H1 (cell line): ENCODE measurements around the gene RAD50. TPM values are rescaled to one million over a fixed set of nuclear protein-coding genes. Genes with fewer than 3 reads are reported as not detected.

Experiments
- CTCF ChIA-PET: fragments of 300-600 bp; sonication (Branson Sonifier 250); formaldehyde crosslinking; loops from one replicate; lab custom pipeline; 2021; ENCODE audit not compliant: partially characterized antibody; lab: Charles Lee
- POLR2A ChIA-PET: fragments of 300-600 bp; sonication (Branson Sonifier 250); formaldehyde crosslinking; loops from one replicate; lab custom pipeline; 2021; ENCODE audit warnings: inconsistent platforms; ENCODE audit not compliant: partially characterized antibody; lab: Charles Lee
- DNase-seq, 2 experiments: peaks; one replicate each; pipeline versions ENCODE4 v3.0.0 to v3.0.0-alpha.2; 2010 to 2022; ENCODE audit warnings: low spot score in 2 of 2, low read depth in 1 of 2, mixed read lengths in 1 of 2
- FAIRE-seq: peaks from 2 replicates; lab custom pipeline; 2011; peaks lifted over from hg19 to GRCh38; lab: Jason Lieb, UNC
- H2AFZ ChIP-seq: 2 replicates; pipeline ENCODE4 v1.8.1; 2012; ENCODE audit warnings: low read length, inconsistent platforms
- H2AK5ac ChIP-seq: 2 replicates; pipeline ENCODE4 v1.6.1; 2013; ENCODE audit warnings: low read depth, low read length
- H2BK120ac ChIP-seq: replicated peaks from 2 replicates; pipeline ENCODE3; 2013; ENCODE audit warnings: low read depth, low read length, inconsistent platforms
- H2BK12ac ChIP-seq: 2 replicates; pipeline ENCODE4 v1.6.1; 2013; ENCODE audit warnings: low read depth, low read length
- H2BK15ac ChIP-seq: 2 replicates; pipeline ENCODE4 v1.6.1; 2013; ENCODE audit warnings: low read length
- H2BK20ac ChIP-seq: 2 replicates; pipeline ENCODE4 v1.6.1; 2013; ENCODE audit warnings: low read length
- H2BK5ac ChIP-seq: 2 replicates; pipeline ENCODE4 v1.6.1; 2013; ENCODE audit warnings: low read depth, low read length
- H3K14ac ChIP-seq: 2 replicates; pipeline ENCODE4 v1.6.1; 2013; ENCODE audit warnings: inconsistent platforms; ENCODE audit not compliant: insufficient read length
- H3K18ac ChIP-seq: 2 replicates; pipeline ENCODE4 v1.6.1; 2013; ENCODE audit warnings: low read length; ENCODE audit errors: extremely low read depth
- H3K23ac ChIP-seq: 2 replicates; pipeline ENCODE4 v1.6.1; 2013; ENCODE audit warnings: inconsistent platforms; ENCODE audit not compliant: insufficient read length
- H3K23me2 ChIP-seq: 2 replicates; pipeline ENCODE4 v1.6.1; 2013; ENCODE audit warnings: low read depth, low read length
- H3K27ac ChIP-seq: 2 replicates; pipeline ENCODE4 v1.6.1; 2011; ENCODE audit warnings: low read depth, low read length, inconsistent platforms
- H3K27me3 ChIP-seq, 4 experiments: replicated peaks in 1 of 4; 1 replicate in 1 of 4; 2 replicates in 3 of 4; pipeline versions ENCODE4 v1.6.1 to v1.8.1; 2011 to 2013; ENCODE audit warnings: low read length in 3 of 4, mild to moderate bottlenecking in 3 of 4, inconsistent platforms in 2 of 4, mixed read lengths in 2 of 4, moderate library complexity in 1 of 4; ENCODE audit not compliant: control insufficient read depth in 3 of 4, insufficient read depth in 3 of 4; ENCODE audit errors: extremely low read depth in 1 of 4
- H3K36me3 ChIP-seq, 4 experiments: 2 replicates each; pipeline versions ENCODE4 v1.6.1 to v1.8.1; 2011 to 2013; ENCODE audit warnings: mild to moderate bottlenecking in 4 of 4, low read length in 3 of 4, moderate library complexity in 2 of 4, control low read depth in 1 of 4, inconsistent platforms in 1 of 4; ENCODE audit not compliant: insufficient read depth in 4 of 4, control insufficient read depth in 2 of 4
- H3K4ac ChIP-seq: replicated peaks from 2 replicates; pipeline ENCODE3; 2013; ENCODE audit warnings: low read length, low read depth, mixed read lengths, inconsistent platforms; ENCODE audit not compliant: insufficient read length
- H3K4me1 ChIP-seq, 4 experiments: replicated peaks in 1 of 4; 1 replicate in 1 of 4; 2 replicates in 3 of 4; pipeline versions ENCODE4 v1.6.1 to v1.8.1; 2011 to 2013; ENCODE audit warnings: low read length in 3 of 4, inconsistent platforms in 2 of 4, mixed read lengths in 1 of 4; ENCODE audit not compliant: insufficient read depth in 4 of 4, control insufficient read depth in 3 of 4
- H3K4me2 ChIP-seq, 2 experiments: 2 replicates each; pipeline versions ENCODE4 v1.6.1 to v1.8.1; 2011 to 2013; ENCODE audit warnings: low read depth in 2 of 2, low read length in 2 of 2, control low read depth in 1 of 2, inconsistent platforms in 1 of 2, mild to moderate bottlenecking in 1 of 2; ENCODE audit not compliant: insufficient read depth in 1 of 2
- H3K4me3 ChIP-seq, 4 experiments: fragments of 200-600, 300-600 bp in 1 of 4; sonication (generic), shearing (Covaris generic), sonication (Bioruptor Twin) in 1 of 4; 2 replicates each; pipeline versions ENCODE4 v1.5.1 to v1.8.1; 2011 to 2016; ENCODE audit warnings: low read length in 4 of 4, low read depth in 3 of 4, control low read depth in 2 of 4, inconsistent platforms in 2 of 4, mild to moderate bottlenecking in 2 of 4, mixed read lengths in 1 of 4, moderate library complexity in 1 of 4; ENCODE audit not compliant: insufficient read depth in 2 of 4; ENCODE audit errors: extremely low read depth in 1 of 4
- H3K56ac ChIP-seq: replicated peaks from 2 replicates; pipeline ENCODE3; 2013; ENCODE audit warnings: low read depth, mild to moderate bottlenecking, mixed read lengths, low read length, inconsistent platforms; ENCODE audit not compliant: insufficient read length
- H3K79me1 ChIP-seq: 2 replicates; pipeline ENCODE4 v1.6.1; 2013; ENCODE audit warnings: low read depth, low read length, control low read depth
- H3K79me2 ChIP-seq, 2 experiments: 2 replicates each; pipeline versions ENCODE4 v1.6.1 to v1.8.1; 2012 to 2013; ENCODE audit warnings: low read length in 2 of 2, mild to moderate bottlenecking in 2 of 2, inconsistent platforms in 1 of 2; ENCODE audit not compliant: insufficient read depth in 2 of 2, control insufficient read depth in 1 of 2
- H3K9ac ChIP-seq, 4 experiments: replicated peaks in 1 of 4; 1 replicate in 1 of 4; 2 replicates in 3 of 4; pipeline versions ENCODE4 v1.6.1 to v1.8.1; 2011 to 2013; ENCODE audit warnings: low read depth in 3 of 4, low read length in 3 of 4, control low read depth in 2 of 4, mild to moderate bottlenecking in 2 of 4, moderate library complexity in 2 of 4, inconsistent platforms in 1 of 4; ENCODE audit errors: extremely low read depth in 1 of 4
- H3K9me3 ChIP-seq, 2 experiments: 2 replicates each; pipeline versions ENCODE4 v1.6.1 to v1.8.1; 2012 to 2013; ENCODE audit warnings: mild to moderate bottlenecking in 2 of 2, moderate library complexity in 2 of 2, control low read depth in 1 of 2, inconsistent platforms in 1 of 2, low read depth in 1 of 2, low read length in 1 of 2, mixed read lengths in 1 of 2; ENCODE audit not compliant: insufficient read depth in 2 of 2
- H4K20me1 ChIP-seq, 2 experiments: replicated peaks in 1 of 2; 2 replicates each; pipeline versions ENCODE3 to v1.8.1; 2011 to 2013; ENCODE audit warnings: inconsistent platforms in 2 of 2, low read length in 2 of 2, mild to moderate bottlenecking in 1 of 2; ENCODE audit not compliant: insufficient read depth in 2 of 2, control insufficient read depth in 1 of 2
- H4K5ac ChIP-seq: 2 replicates; pipeline ENCODE4 v1.6.1; 2013; ENCODE audit warnings: low read length, low read depth, mixed read lengths, inconsistent platforms; ENCODE audit not compliant: insufficient read length
- H4K8ac ChIP-seq: 2 replicates; pipeline ENCODE4 v1.8.0; 2013; ENCODE audit warnings: mild to moderate bottlenecking, moderate library complexity, low read length, inconsistent platforms; ENCODE audit not compliant: insufficient read depth; ENCODE audit errors: extremely low read depth
- H4K91ac ChIP-seq: replicated peaks from 2 replicates; pipeline ENCODE3; 2013; ENCODE audit warnings: low read length, mixed read lengths, inconsistent platforms; ENCODE audit not compliant: insufficient read length
- EP300 ChIP-seq, 2 experiments: IDR thresholded peaks; 1 replicate in 1 of 2; 2 replicates in 1 of 2; pipeline ENCODE4 v1.6.1; 2011 to 2012; ENCODE audit warnings: low read depth in 2 of 2, low read length in 2 of 2, mild to moderate bottlenecking in 2 of 2, borderline replicate concordance in 1 of 2, inconsistent platforms in 1 of 2, moderate library complexity in 1 of 2
- SP4 ChIP-seq: IDR thresholded peaks from 2 replicates; pipeline ENCODE4 v1.6.1; 2012; ENCODE audit warnings: low read length, inconsistent platforms
- WGBS, 2 experiments: shearing (Covaris generic) in 1 of 2; methylation state at CpG; one replicate each; pipeline versions ENCODE4 v1.1.6 to v1.1.7; 2013 to 2015; ENCODE audit warnings: low lambda C conversion rate in 2 of 2, mixed read lengths in 2 of 2, inconsistent platforms in 1 of 2, low coverage in 1 of 2, missing lambda C conversion rate in 1 of 2; ENCODE audit not compliant: insufficient replicate concordance in 2 of 2, insufficient coverage in 1 of 2, insufficient read length in 1 of 2; ENCODE audit errors: extremely low coverage in 1 of 2, missing lambda C conversion rate in 1 of 2; 5-methylcytosine and 5-hydroxymethylcytosine counted together
- polyA plus RNA-seq, 7 experiments: library from polyadenylated mRNA; depleted of rRNA in 3 of 7; stranded (reverse) in 5 of 7; unstranded in 2 of 7; fragments of >200 nt in 5 of 7; fragments of 200-250 nt in 2 of 7; gene quantifications; 1 replicate in 5 of 7; 2 replicates in 1 of 7; 4 replicates in 1 of 7; pipeline versions ENCODE4 v1.2.1 to v1.2.3, GENCODE V29; 2011 to 2013; ENCODE audit warnings: missing spikeins in 2 of 7, mixed read lengths in 2 of 7
- total RNA-seq: library from RNA; stranded (reverse); fragmentation: NEBNext Ultra II Directional; extraction: Animal tissue kit (Norgen Biotek cat#: 25700); gene quantifications from 2 replicates; pipeline ENCODE4 v1.2.1, GENCODE V29; 2021

Gene RAD50
- total and polyA plus RNA-seq, 2 of the 8 experiments (the other 6 are each of a cell fraction or from before 2014, with no cell fraction given): 10.1 to 39.4 TPM

DNA sequence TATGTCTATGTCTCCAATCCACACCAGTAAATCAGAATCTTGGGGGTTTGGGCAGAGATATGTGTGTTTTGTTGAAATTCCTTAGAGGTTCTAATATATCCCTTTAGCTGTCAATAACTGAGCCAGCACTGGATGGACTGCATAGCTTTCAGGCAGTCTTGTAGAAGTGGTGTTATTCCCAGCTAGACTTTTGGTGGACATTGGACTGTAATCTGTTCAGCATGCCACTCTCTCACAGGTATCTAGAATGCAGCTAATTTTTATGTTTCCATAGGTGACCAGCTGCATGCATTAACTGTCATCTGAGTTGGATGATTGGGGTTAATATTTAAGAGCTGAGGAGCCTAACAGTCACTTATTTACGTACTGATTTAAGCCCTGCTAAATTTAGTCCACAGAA is 56.1 kb downstream of the RAD50 start:
- Histone ChIP-seq H3K56ac (no peak overlapping the region), H4K8ac (no peak overlapping the region), H3K36me3 (peaks cover 2 to 49% (median 18%) of the 10 kb centered on the region in 4 experiments; a peak in 7 of 8 replicates), H3K27ac (no peak overlapping the region), H2BK120ac (no peak overlapping the region), H3K23ac (no peak overlapping the region), H2BK5ac (no peak overlapping the region), H3K79me1 (no peaks in the 10 kb centered on the region), H3K27me3 (no peaks in the 10 kb centered on the region), H4K91ac (no peak overlapping the region), H3K4me3 (no peak overlapping the region), H3K14ac (no peak overlapping the region), H2AFZ (no peak overlapping the region), H2BK12ac (no peak overlapping the region), H3K4ac (no peak overlapping the region), H2AK5ac (no peak overlapping the region), H2BK20ac (no peak overlapping the region), H3K79me2 (no peaks in the 10 kb centered on the region), H3K4me2 (no peak overlapping the region), H4K5ac (no peak overlapping the region), H3K4me1 (no peaks in the 10 kb centered on the region), H3K9ac (no peak overlapping the region), H4K20me1 (no peaks in the 10 kb centered on the region), H2BK15ac (no peak overlapping the region), H3K9me3 (peaks cover 0 to 3% of the 10 kb centered on the region in 2 experiments; a peak in 1 of 4 replicates), H3K23me2 (no peaks in the 10 kb centered on the region), H3K18ac (no peak overlapping the region)
- ChIA-PET POLR2A (no interaction called here), CTCF (interaction anchor here (0.9 kb wide), 1 partner anchor 86 kb away, joined by 5 read pairs; no protein-coding TSS in a partner anchor)
- no peak for TF ChIP-seq EP300 (IDR thresholded peaks at IDR 0.05; ENCODE audit: borderline replicate concordance in 1 of 2, low read depth in 2 of 2, low read length in 2 of 2)
- no peak for TF ChIP-seq SP4
- 100% methylated on average over 1 of the region's 1 CpG; no CpG with 5 or more reads in 1 of the 2 experiments for WGBS, 2 experiments
- FAIRE-seq (no peak), DNase-seq (no peak)
